Loucy (cell line): ENCODE data around the gene C17orf107.

Experiments
- H2AFZ ChIP-seq: fragments of 200-600 bp; sonication (generic); 2 replicates; pipeline ENCODE4 v1.6.0; 2016; ENCODE audit warnings: antibody characterized with exemption, mild to moderate bottlenecking, low read length, moderate library complexity
- H3F3A ChIP-seq: fragments of 200-600 bp; 2 replicates; pipeline ENCODE4 v1.6.0; 2016; ENCODE audit warnings: antibody characterized with exemption, low read depth, mild to moderate bottlenecking
- H3K27me3 ChIP-seq: fragments of 200-600 bp; sonication (generic); 2 replicates; pipeline ENCODE4 v1.6.1; 2014; ENCODE audit warnings: low read length, mild to moderate bottlenecking; ENCODE audit not compliant: insufficient read depth, poor library complexity, severe bottlenecking
- H3K36me3 ChIP-seq: fragments of 200-600 bp; sonication (generic); 2 replicates; pipeline ENCODE4 v1.6.1; 2016; ENCODE audit warnings: low read length; ENCODE audit not compliant: insufficient read depth
- H3K4me1 ChIP-seq: fragments of 200-600 bp; sonication (generic); 2 replicates; pipeline ENCODE4 v1.5.1; 2014; ENCODE audit warnings: low read length, mild to moderate bottlenecking; ENCODE audit not compliant: insufficient read depth, poor library complexity, severe bottlenecking
- H3K4me2 ChIP-seq: fragments of 200-600 bp; sonication (generic); 2 replicates; pipeline ENCODE4 v1.6.0; 2014; ENCODE audit warnings: antibody characterized with exemption, low read length, low read depth, mild to moderate bottlenecking; ENCODE audit not compliant: poor library complexity, severe bottlenecking
- H3K4me3 ChIP-seq: fragments of 200-600 bp; sonication (generic); 2 replicates; pipeline ENCODE4 v1.5.1; 2014; ENCODE audit warnings: low read length, mild to moderate bottlenecking, mixed read lengths; ENCODE audit not compliant: poor library complexity, severe bottlenecking
- H3K79me2 ChIP-seq: fragments of 200-600 bp; sonication (generic); 2 replicates; pipeline ENCODE4 v1.6.1; 2014; ENCODE audit warnings: low read length; ENCODE audit not compliant: insufficient read depth
- H3K9ac ChIP-seq: fragments of 200-600 bp; sonication (generic); 2 replicates; pipeline ENCODE4 v1.6.0; 2014; ENCODE audit warnings: mild to moderate bottlenecking, low read depth, low read length, moderate library complexity; ENCODE audit not compliant: poor library complexity, severe bottlenecking
- H3K9me2 ChIP-seq: fragments of 200-600 bp; sonication (generic); replicated peaks from 2 replicates; pipeline ENCODE4 v1.6.1; 2016; ENCODE audit warnings: low read depth, low read length, mixed read lengths
- H3K9me3 ChIP-seq: fragments of 200-600 bp; sonication (generic); 2 replicates; pipeline ENCODE4 v1.6.1; 2014; ENCODE audit warnings: mild to moderate bottlenecking, antibody characterized with exemption, low read length, low read depth; ENCODE audit not compliant: insufficient read depth
- H4K20me1 ChIP-seq: fragments of 200-600 bp; sonication (generic); 2 replicates; pipeline ENCODE4 v1.6.0; 2014; ENCODE audit warnings: antibody characterized with exemption, low read length, mild to moderate bottlenecking; ENCODE audit not compliant: insufficient read depth, poor library complexity, severe bottlenecking
- EZH2phosphoT487 ChIP-seq: fragments of 200-600 bp; IDR thresholded peaks from 2 replicates; pipeline ENCODE4 v1.6.1; 2018; ENCODE audit warnings: antibody characterized with exemption, mild to moderate bottlenecking, moderate library complexity, borderline replicate concordance
- TF ChIP-seq, protein P1 (sequence below): fragments of 200-600 bp; sonication (generic); conservative IDR thresholded peaks from 2 replicates; pipeline ENCODE4 v1.5.1; 2014; ENCODE audit warnings: mild to moderate bottlenecking, antibody characterized with exemption, low read length

C17orf107 gene

DNA sequence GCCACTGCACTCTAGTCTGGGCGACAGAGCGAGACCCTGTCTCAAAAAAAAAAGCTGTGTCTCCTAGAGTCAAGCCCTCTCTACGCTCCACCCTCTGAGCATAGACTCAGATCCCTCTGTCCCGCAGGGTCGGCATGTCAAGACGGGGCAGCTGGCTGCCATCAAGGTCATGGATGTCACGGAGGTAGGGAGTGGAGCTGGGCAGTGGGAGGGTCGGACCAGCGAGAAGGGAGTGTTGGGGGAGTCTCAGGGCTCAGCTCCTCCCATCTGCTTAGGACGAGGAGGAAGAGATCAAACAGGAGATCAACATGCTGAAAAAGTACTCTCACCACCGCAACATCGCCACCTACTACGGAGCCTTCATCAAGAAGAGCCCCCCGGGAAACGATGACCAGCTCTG, 18.5 kb upstream of the C17orf107 start:
- TF ChIP-seq EZH2phosphoT487: no peak
- TF ChIP-seq, protein P1, sequence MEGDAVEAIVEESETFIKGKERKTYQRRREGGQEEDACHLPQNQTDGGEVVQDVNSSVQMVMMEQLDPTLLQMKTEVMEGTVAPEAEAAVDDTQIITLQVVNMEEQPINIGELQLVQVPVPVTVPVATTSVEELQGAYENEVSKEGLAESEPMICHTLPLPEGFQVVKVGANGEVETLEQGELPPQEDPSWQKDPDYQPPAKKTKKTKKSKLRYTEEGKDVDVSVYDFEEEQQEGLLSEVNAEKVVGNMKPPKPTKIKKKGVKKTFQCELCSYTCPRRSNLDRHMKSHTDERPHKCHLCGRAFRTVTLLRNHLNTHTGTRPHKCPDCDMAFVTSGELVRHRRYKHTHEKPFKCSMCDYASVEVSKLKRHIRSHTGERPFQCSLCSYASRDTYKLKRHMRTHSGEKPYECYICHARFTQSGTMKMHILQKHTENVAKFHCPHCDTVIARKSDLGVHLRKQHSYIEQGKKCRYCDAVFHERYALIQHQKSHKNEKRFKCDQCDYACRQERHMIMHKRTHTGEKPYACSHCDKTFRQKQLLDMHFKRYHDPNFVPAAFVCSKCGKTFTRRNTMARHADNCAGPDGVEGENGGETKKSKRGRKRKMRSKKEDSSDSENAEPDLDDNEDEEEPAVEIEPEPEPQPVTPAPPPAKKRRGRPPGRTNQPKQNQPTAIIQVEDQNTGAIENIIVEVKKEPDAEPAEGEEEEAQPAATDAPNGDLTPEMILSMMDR: no peak
- H4K20me1 ChIP-seq: no peaks in the 10 kb centered on the region
- no peak overlapping the region for H2AFZ ChIP-seq
- H3K9me2 ChIP-seq: no peaks in the 10 kb centered on the region
- no peak overlapping the region for H3K4me2 ChIP-seq
- no peak overlapping the region for H3K4me3 ChIP-seq
- no peaks in the 10 kb centered on the region for H3K9me3 ChIP-seq
- H3K36me3 ChIP-seq: peaks cover 38% of the 10 kb centered on the region; the same call in 1 of the 2 replicates
- no peaks in the 10 kb centered on the region for H3K4me1 ChIP-seq
- no peaks in the 10 kb centered on the region for H3K27me3 ChIP-seq
- H3K9ac ChIP-seq: no peak overlapping the region
- no peaks in the 10 kb centered on the region for H3K79me2 ChIP-seq
- no peaks in the 10 kb centered on the region for H3F3A ChIP-seq

DNA sequence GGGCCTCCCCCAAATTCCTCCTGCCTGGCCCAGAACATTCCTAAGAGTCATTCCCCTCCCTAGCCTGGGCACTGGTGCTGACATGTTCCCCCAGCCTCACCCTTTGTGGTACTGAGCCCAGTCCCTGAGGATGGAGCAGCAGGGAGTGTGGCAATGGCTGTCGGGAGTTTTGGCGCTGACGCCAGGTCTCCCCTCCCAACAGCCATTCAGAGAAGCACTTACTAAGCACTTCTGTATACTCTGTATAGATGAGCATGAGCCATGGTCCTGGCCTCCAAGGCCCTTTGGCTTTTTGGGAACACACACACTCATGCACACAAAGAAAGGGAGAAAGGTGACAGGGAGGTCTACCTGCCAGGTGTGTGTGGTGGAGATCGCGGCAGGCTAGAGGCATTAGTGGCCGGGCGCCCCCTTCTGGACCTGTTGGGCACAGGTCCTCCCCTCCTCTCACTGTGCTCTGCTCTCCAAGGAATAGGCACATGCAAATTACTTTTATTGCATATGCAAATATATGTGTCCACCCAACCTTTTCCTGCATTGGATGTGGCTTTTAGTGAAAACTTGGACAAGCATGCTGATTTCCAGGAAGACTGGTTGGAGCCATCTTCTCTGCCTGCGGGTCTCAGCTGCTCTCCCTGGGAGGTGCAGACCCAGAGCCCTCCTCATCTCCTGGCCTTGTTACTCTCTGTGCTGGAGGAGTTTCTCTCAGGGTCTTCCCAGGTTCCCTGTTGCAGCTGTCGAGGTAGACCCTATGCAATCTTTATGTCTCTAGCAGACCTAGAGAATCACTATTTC, 17.4 kb upstream of the C17orf107 start:
- H4K20me1 ChIP-seq: no peaks in the 10 kb centered on the region
- no peaks in the 10 kb centered on the region for H3K4me1 ChIP-seq
- no peaks in the 10 kb centered on the region for H3K9me2 ChIP-seq
- H3K27me3 ChIP-seq: no peaks in the 10 kb centered on the region
- no peak overlapping the region for H3K4me2 ChIP-seq
- TF ChIP-seq, protein P1: peak; percentile 90
- no peak for TF ChIP-seq EZH2phosphoT487
- peaks cover 49% of the 10 kb centered on the region; the same call in 1 of the 2 replicates for H3K36me3 ChIP-seq
- no peaks in the 10 kb centered on the region for H3F3A ChIP-seq
- no peak overlapping the region for H2AFZ ChIP-seq
- H3K9me3 ChIP-seq: no peaks in the 10 kb centered on the region
- H3K4me3 ChIP-seq: no peak overlapping the region
- H3K79me2 ChIP-seq: no peaks in the 10 kb centered on the region
- no peak overlapping the region for H3K9ac ChIP-seq

DNA sequence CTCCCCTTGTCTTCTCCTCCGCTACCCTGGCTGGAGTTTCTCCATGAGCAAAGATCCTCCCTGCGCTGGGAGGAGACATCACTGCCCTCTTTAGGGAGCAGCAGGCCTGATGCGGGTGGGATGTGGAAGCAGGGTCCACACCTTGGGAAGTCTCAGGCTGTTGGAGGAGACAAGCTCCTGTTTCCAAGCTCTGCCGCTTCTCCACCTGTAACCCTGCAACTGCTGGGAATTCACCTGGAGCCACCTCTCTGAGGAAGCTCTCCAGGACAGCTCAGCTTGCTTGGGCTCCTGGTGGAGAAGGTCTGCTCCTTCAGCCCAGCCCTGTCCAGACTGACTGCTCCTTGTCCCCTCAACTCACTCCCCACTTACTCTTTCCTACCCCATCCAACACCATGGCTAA, 14.8 kb upstream of the C17orf107 start:
- H3K27me3 ChIP-seq: no peaks in the 10 kb centered on the region
- peaks cover 50% of the 10 kb centered on the region; the same call in 1 of the 2 replicates for H3K36me3 ChIP-seq

More for the DNA sequence above, 14.8 kb upstream of the C17orf107 start:
- no peak for TF ChIP-seq EZH2phosphoT487
- TF ChIP-seq, protein P1: no peak
- H3K4me1 ChIP-seq: no peaks in the 10 kb centered on the region
- H3K9me2 ChIP-seq: no peaks in the 10 kb centered on the region
- H3F3A ChIP-seq: no peaks in the 10 kb centered on the region
- H2AFZ ChIP-seq: no peak overlapping the region
- H3K4me2 ChIP-seq: no peak overlapping the region
- no peaks in the 10 kb centered on the region for H3K79me2 ChIP-seq
- no peaks in the 10 kb centered on the region for H3K9me3 ChIP-seq
- H3K4me3 ChIP-seq: no peak overlapping the region
- no peaks in the 10 kb centered on the region for H4K20me1 ChIP-seq
- H3K9ac ChIP-seq: no peak overlapping the region
